AG04450 (cell line): ENCODE data around the gene ZNF765. TPM values are rescaled to one million over a fixed set of nuclear protein-coding genes. Genes with fewer than 3 reads are reported as not detected.
"Not testable (repeated sequence)": the region's sequence is repeated elsewhere in the genome, so short reads cannot be mapped to it uniquely, and the experiment has no call there.

ENCODE experiments used
- CTCF ChIA-PET: fragments of 300-600, 350-600 bp; formaldehyde crosslinking; extraction: SDS; loops from one replicate; lab custom pipeline; 2022; ENCODE audit warnings: antibody characterized with exemption, inconsistent platforms; lab: Charles Lee
- POLR2A ChIA-PET: fragments of 350-600 bp; formaldehyde crosslinking; extraction: SDS; loops from one replicate; lab custom pipeline; 2021; ENCODE audit warnings: antibody characterized with exemption, inconsistent platforms; lab: Yijun Ruan, JAX
- DNase-seq: peaks from one replicate; pipeline ENCODE4 v3.0.0-alpha.2; 2011; ENCODE audit warnings: low read depth, low spot score
- H3K27ac ChIP-seq: one replicate; pipeline ENCODE4 v1.5.1; 2012; ENCODE audit warnings: low read depth, low read length, control low read depth
- H3K27me3 ChIP-seq: one replicate; pipeline ENCODE4 v1.6.0; 2012; ENCODE audit warnings: low read length; ENCODE audit not compliant: control insufficient read depth, insufficient read depth
- H3K4me3 ChIP-seq: 2 replicates; pipeline ENCODE4 v1.5.1; 2011; ENCODE audit warnings: mild to moderate bottlenecking, low read depth, low read length, control low read depth
- H3K9me3 ChIP-seq: 2 replicates; pipeline ENCODE4 v1.5.1; 2012; ENCODE audit warnings: low read length; ENCODE audit not compliant: control insufficient read depth, insufficient read depth
- polyA plus RNA-seq: library from polyadenylated mRNA; depleted of rRNA; stranded (reverse); fragments of >200 nt; gene quantifications from 2 replicates; pipeline ENCODE4 v1.2.3, GENCODE V29; 2011
- TF ChIP-seq, protein P1 (sequence below): IDR thresholded peaks from 2 replicates; pipeline ENCODE4 v1.5.1; 2011; ENCODE audit warnings: low read depth, low read length, control low read depth, inconsistent platforms

The ZNF765 gene
- polyA plus RNA-seq, 1 experiment, result 5.3 TPM

DNA sequence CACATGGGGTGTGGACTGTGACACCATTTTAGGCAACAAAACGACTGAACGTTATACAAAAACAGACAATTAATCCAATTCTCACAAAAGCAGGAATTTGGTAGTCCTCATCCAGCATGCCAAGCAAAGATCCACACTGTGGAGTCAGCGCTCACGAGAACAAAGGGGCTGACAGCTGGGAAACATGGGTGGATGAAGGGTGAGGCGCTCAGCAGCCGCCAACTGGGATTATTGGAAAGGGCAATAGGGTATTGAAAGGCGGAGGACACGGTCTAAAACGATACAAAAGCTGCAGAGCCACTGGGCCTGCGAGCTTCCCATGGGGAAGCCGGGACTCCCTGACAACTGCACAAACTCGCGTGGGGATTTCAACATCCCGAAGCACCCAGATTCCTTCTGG is 67.9 kb downstream of the ZNF765 start:
- peaks cover 32% of the 10 kb centered on the region for H3K9me3 ChIP-seq
- DNase-seq, result no peak
- ChIA-PET POLR2A (interaction anchor here (0.6 kb wide), 1 partner anchor 1165 kb away, joined by 4 read pairs; no protein-coding TSS in a partner anchor), CTCF (no interaction called here)
- H3K27me3 ChIP-seq, result no peaks in the 10 kb centered on the region
- H3K4me3 ChIP-seq, result no peak overlapping the region
- TF ChIP-seq, protein P1, sequence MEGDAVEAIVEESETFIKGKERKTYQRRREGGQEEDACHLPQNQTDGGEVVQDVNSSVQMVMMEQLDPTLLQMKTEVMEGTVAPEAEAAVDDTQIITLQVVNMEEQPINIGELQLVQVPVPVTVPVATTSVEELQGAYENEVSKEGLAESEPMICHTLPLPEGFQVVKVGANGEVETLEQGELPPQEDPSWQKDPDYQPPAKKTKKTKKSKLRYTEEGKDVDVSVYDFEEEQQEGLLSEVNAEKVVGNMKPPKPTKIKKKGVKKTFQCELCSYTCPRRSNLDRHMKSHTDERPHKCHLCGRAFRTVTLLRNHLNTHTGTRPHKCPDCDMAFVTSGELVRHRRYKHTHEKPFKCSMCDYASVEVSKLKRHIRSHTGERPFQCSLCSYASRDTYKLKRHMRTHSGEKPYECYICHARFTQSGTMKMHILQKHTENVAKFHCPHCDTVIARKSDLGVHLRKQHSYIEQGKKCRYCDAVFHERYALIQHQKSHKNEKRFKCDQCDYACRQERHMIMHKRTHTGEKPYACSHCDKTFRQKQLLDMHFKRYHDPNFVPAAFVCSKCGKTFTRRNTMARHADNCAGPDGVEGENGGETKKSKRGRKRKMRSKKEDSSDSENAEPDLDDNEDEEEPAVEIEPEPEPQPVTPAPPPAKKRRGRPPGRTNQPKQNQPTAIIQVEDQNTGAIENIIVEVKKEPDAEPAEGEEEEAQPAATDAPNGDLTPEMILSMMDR, result no peak
- no peak overlapping the region for H3K27ac ChIP-seq

DNA sequence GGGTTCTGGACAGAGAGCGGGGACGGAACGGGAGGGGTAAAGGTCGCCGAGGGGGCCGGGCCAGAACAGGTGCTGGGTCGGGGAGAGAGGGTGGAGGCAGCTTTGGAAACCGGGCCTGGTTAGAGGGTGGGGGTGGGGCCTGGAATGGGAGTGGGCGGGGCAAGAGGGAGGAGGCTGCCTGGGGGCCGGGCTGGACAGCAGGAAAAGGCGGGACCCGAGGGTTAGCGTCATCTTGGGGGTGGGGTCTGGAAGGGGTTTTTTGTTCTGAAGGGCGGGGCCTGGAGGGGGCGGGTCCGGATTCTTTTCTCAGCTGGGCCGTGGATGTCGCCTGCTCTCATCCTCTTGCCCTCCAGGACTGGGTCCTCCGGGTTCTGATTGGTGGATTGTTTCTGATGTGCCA is 68.3 kb downstream of the ZNF765 start:
- no peak overlapping the region for H3K4me3 ChIP-seq
- POLR2A ChIA-PET, result interaction anchor here (0.6 kb wide), 1 partner anchor 1165 kb away, joined by 4 read pairs; no protein-coding TSS in a partner anchor
- no peak for DNase-seq
- CTCF ChIA-PET, result no interaction called here
- peaks cover 32% of the 10 kb centered on the region for H3K9me3 ChIP-seq
- TF ChIP-seq, protein P1, result no peak
- no peak overlapping the region for H3K27ac ChIP-seq
- no peaks in the 10 kb centered on the region for H3K27me3 ChIP-seq

DNA sequence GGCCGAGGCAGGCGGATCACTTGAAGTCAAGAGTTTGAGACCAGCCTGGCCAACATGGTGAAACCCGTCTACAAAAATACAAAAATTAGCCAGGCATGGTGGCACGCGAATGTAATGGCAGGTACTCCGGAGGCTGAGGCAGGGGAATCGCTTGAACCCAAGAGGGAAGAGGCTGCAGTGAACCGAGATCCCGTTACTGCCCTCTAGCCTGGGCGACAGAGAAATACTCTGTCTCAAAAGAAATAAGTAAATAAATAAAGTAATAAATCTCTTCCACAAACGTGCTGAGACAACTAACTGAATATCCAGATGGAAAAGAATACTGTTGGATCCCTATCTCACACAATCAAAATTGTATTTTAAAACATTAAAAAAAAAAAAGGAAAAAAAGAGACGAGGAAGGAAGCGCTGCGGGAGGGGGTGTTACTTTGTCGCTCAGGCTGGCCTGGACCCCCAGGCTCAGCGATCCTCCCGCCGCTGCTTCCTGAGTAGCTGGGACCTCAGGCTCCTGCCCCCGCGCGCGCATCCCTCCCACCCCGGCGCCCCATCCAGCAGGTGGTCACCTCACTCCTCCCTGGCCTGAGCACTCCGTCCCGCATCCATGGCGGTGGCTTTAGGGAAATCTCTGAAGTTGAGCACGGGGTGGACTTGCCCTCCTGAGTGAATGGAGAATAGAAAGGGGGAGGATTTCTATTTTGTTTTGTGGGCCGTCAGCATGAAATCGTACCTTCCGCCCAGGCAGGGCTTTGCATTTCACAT is 72.0 kb downstream of the ZNF765 start:
- TF ChIP-seq, protein P1, result no peak
- H3K27ac ChIP-seq, result no peak overlapping the region
- DNase-seq, result no peak
- POLR2A ChIA-PET, result no interaction called here
- H3K4me3 ChIP-seq, result peak overlapping the region; percentile 81
- peaks cover 15% of the 10 kb centered on the region for H3K9me3 ChIP-seq
- CTCF ChIA-PET, result no interaction called here
- no peaks in the 10 kb centered on the region for H3K27me3 ChIP-seq

DNA sequence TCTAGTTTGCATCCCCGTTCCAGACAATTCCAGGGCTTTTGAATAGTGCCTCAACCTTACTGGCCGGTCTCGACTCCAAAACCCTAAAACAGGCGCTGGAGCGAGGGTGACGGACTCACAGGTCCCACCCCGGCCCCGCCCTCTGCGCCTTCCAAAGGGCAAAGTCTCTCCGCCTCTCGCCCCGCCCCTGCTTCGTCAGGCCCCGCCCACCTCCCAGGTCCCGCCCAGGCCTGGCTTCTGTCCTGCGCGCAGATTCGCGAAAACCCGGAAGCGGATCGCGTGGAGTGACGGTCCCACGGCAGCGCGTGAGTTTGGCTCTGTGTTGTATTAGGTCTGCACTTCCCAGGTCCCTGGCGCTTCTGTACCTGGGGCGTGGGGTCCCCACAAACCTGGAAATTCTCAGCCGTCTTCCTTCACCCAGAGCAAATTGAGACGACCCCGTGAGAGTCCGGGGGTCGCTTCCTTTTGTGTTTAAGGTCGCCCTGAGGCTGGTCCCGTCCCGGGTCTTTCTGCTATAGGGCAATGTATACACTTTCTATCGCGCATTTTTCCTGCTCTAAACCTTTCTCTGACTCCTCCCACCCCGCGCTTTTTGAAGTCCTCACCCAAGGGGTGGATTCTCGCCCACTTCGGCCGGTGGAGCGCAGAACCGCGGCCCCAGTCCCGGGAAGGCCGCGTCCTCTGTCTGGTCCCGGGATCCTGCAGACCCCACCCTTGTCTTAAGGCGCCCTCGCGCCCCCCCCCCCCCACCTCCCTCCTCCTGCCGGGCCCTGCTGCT is 72.7 kb downstream of the ZNF765 start, which contains the start of gene ZNF813:
ZNF813 (plus strand) TSS at position 249 of the 778 bp plus-strand sequence. CDS start 16,090 bp downstream, outside the sequence.
- no peak within 1 kb of the TSS for H3K27ac ChIP-seq
- POLR2A ChIA-PET, result no interaction called here
- TF ChIP-seq, protein P1, result no peak
- H3K27me3 ChIP-seq, result no peaks in the 10 kb centered on the region
- DNase-seq, result peak; percentile 50
- CTCF ChIA-PET, result no interaction called here
- peak within 1 kb of the TSS; percentile 81 for H3K4me3 ChIP-seq
- peaks cover 12% of the 10 kb centered on the region for H3K9me3 ChIP-seq

DNA sequence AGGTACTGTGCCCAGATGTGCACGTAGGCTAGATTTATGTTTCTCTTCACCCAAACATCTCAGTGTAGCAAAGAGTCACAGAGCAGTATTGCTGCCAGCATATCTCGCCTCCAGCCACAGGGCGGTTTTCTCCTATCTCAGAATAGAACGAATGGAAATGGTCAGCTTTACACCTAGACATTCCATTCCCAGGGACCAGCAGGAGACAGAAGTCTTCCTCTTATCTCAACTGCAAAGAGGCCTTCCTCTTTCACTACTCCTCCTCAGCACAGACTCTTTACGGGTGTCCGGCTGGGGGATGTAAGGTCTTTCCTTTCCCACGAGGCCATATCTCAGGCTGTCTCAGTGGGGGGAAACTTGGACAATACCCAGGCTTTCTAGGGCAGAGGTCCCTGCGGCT is 73.7 kb downstream of the ZNF765 start:
- H3K4me3 ChIP-seq, result peak overlapping the region; percentile 81
- H3K27me3 ChIP-seq, POLR2A ChIA-PET, H3K9me3 ChIP-seq, DNase-seq, CTCF ChIA-PET, H3K27ac ChIP-seq: not testable (repeated sequence)
